HL-60/S4 treated with retinoic acid at 250 ng/mL for 4 days and 3 days (cell line): Measurements from ENCODE around the gene SALL2.
"Not testable (repeated sequence)": the region's sequence is repeated elsewhere in the genome, so short reads cannot be mapped to it uniquely, and the experiment has no call there.

Experiments used
- in situ Hi-C: fragments of 300-500 bp; cut with MboI; formaldehyde crosslinking; loops from 2 replicates; pipeline ENCODE4 v1.7.0; 2022; ENCODE audit warnings: low sequenced_read_pairs

The SALL2 gene

GRCh38 chr14:21525962-21526671 lies at the start of gene SALL2:
Gene SALL2, minus strand, starts transcription at chr14:21526346. Its CDS starts 219 bp downstream, at chr14:21526127.
- in situ Hi-C loops: no loop called here

GRCh38 chr14:21575661-21576060 lies 49.5 kb upstream of the SALL2 start:
- in situ Hi-C loops: no loop called here

- in situ Hi-C loops: no loop called here
These were observed 46.5 kb upstream of the SALL2 start for GRCh38 chr14:21572604-21573003.

GRCh38 chr14:21558703-21559170 lies 32.6 kb upstream of the SALL2 start:
- in situ Hi-C loops: no loop called here

GRCh38 chr14:21557084-21557901 lies 31.1 kb upstream of the SALL2 start:
- in situ Hi-C loops: no loop called here

GRCh38 chr14:21556378-21557083 lies 30.4 kb upstream of the SALL2 start:
- in situ Hi-C loops: no loop called here

GRCh38 chr14:21553266-21553665 lies 27.1 kb upstream of the SALL2 start:
- in situ Hi-C loops: no loop called here

GRCh38 chr14:21544588-21544987 lies 18.4 kb upstream of the SALL2 start:
- in situ Hi-C loops: not testable (repeated sequence)

- in situ Hi-C loops: no loop called here
These were observed 17.8 kb upstream of the SALL2 start for GRCh38 chr14:21543963-21544362.

- in situ Hi-C loops: no loop called here
These were observed 17.4 kb upstream of the SALL2 start for GRCh38 chr14:21543521-21543960.

- in situ Hi-C loops: no loop called here
These were observed 15.4 kb upstream of the SALL2 start for GRCh38 chr14:21541413-21542074.

- in situ Hi-C loops: no loop called here
These were observed 13.2 kb upstream of the SALL2 start for GRCh38 chr14:21539189-21539940.

GRCh38 chr14:21537090-21537424 lies 10.9 kb upstream of the SALL2 start:
- in situ Hi-C loops: no loop called here

GRCh38 chr14:21536418-21537089 lies 10.4 kb upstream of the SALL2 start:
- in situ Hi-C loops: no loop called here

- in situ Hi-C loops: no loop called here
These were observed 9.6 kb upstream of the SALL2 start for GRCh38 chr14:21535545-21536417.

GRCh38 chr14:21534576-21534975 lies 8.4 kb upstream of the SALL2 start:
- in situ Hi-C loops: no loop called here

- in situ Hi-C loops: no loop called here
These were observed 7.1 kb upstream of the SALL2 start for GRCh38 chr14:21533294-21533693.

GRCh38 chr14:21529515-21529914 lies 3.4 kb upstream of the SALL2 start:
- in situ Hi-C loops: no loop called here
